ENCODE measurements around the gene ZNF224.
"Not testable (repeated sequence)": the region's sequence is repeated elsewhere in the genome, so short reads cannot be mapped to it uniquely, and the experiment has no call there.

The ZNF224 gene

DNA sequence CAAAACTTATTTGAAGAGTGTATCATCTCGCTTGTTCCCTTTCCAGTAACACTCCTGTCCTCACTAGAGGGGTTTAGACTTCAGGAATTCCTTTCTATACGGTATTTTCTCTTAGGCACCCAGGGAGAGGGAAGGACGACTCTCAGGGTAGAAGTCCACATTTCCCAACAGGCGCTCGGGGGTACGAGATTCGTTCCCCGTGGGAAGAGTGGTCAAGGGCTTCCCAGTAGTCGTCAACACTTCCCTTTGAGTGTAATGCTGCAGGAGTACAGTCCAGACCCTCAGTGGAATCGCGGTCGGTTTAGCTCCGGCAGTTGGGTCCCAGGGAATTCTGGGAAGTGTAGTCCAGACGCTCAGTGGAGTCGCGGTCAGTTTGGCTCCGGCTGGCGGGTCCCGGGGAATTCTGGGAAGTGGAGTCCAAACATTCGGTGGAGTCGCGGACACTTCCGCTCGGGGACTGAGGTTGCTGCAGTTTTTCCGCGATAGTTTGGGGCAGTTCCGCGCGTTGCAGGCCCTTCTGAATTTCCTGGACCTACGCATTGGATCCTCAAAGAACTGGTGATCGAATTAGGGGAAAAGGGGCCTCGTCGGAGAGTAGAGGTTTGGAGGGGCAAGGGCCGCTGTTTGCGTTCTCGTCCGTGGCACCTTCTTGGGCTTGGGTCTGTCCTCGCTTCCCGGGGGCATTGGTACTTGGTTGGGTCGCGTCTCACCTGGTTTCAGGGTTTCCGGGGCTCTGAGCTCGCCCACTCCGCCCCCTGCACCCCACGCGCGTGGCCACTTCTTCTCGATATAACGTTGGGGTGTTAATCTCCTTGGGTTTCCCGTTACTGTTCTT, at the start of gene ZNF224:
Gene ZNF224, plus strand, starts transcription at position 431 of the 835 bp plus-strand sequence. CDS start 3,513 bp downstream, outside the sequence.
- peak; percentile 97 for DNase-seq

DNA sequence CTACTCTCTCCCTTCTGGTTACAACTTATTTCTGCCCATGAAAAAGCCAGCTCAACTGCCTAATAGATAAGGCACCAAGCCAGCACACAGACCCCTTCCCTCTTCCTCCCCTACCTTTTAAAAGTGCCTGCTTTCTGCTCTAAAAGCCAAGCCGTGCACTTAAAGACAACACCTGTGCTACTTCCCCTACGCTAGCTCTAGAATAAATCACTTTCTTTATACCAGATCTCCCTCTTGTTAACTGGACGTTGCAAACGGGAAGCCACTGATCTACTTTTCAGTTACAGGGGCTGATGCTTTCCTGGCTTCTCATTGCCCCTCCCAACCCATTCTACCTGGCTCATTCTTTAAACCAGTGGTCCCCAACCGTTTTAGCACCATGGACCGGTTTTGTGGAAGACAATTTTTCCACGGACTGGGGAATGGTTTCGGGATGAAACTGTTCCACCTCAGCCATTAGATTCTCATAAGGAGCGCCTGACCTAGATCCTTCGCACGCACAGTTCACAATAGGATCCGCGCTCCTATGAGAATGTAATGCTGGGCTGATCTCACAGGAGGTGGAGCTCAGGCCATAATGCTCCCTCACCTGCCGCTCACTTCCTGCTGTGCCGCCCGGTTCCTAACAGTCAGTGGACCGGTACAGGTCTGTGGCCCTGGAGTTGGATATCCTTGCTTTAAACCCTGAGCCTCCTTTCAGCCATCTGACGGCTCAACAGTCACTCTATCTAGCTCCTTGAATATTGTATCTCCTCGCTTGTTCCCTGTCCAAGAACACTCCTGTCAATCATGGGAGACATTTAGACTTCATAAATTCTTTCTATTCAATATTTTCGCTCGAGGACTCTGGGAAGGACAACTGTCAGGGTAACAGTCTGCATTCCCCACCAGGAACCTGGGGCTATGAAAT, 43.2 kb upstream of the ZNF224 start:
- peak; percentile 92 for DNase-seq

DNA sequence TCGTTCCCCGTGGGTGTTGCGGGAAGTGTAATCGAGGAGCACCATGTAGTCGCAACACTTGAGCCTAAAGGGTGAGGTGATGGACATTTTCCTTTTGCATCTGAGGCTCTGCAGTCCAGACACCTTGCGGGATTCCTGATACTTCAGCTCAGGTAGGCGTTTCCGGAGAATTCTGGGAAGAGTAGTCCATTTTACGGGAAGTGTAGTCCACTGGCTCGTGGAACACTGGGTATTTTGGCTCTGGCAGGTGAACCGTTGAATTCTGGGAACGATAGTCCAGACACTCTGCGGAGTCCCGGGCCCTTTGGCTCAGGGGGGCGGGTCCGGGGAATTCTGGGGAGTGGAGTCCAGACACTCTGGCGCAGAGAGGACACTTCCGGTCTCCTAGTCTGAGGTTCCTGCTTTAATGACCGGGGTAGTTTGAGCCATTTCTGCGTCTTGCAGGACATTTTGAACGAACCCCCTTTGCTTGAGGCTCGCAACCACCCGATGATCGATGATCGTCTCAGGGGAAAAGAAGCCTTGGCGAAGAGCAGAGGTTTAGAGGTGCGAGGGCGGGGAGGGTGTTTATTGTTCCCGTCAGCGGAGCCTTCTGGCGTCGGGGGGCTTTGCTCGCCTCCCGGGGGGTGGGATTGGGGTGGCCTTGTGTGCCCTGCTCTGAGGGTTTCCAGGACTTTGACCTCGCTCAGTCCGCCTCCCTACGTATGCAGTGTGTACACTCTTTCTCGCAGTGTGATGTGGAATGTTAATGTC, 42.3 kb upstream of the ZNF224 start, which contains the start of gene ZNF223:
Gene ZNF223, plus strand, starts transcription at position 387 of the 753 bp plus-strand sequence. CDS start 3,141 bp downstream, outside the sequence.
- DNase-seq, result peak; percentile 99

DNA sequence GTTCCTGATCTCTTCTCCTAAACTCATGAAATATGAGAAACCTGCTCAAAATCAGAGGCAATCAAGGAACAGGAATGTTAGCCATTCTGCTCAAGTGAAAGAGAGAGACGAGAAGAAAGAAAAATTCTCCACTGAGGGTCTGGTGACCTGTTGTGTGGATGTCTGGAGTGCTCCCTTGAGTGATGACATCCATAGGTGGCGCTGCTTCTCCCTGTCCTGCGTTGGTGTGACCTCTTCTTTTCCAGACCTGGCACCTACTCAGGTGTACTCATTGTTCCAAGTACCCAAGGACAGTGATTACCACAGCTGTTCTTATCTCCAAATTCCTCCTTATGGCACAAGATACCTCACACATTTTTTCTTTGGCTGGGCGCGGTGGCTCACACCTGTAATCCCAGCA, 38.3 kb upstream of the ZNF224 start:
- DNase-seq, result no peak

DNA sequence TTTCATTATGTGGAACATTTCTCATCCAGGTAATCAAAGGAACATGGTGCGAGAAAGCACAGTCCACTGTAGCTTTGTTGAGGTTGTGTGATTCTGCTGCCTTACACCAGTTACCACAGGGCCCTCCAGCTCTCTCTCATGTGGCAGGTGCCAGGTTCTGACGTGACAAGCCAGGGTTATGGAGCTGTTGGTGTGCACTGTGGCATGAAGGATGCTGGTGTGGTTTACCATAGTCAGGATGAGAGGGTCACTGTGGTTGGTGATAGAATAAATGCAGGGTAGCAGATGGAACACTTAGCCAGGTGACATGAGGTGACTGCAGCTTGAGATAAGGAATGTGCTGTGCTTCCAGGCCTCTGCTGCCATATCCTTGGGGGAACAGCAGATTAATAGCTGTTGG, 34.9 kb upstream of the ZNF224 start:
- DNase-seq, result no peak

DNA sequence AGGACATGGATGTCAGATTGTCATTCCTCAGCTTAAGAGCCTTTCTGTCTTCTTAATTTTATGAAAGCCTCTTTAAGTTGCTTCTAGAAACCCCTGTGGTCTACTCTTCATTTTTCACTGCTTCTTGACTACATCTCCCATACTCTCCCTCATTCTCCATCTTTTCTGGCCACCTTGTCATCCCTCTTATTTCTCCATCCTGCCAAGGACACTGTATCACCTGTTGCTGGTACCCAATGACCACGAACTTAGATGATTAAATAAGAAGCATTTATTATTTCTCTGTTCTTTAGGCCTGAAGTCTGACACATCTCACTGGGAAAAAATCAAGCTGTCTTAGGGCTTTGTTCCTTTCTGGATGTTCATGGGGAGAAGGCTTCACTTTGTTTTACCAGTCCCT, 33.1 kb upstream of the ZNF224 start:
- DNase-seq, result no peak

DNA sequence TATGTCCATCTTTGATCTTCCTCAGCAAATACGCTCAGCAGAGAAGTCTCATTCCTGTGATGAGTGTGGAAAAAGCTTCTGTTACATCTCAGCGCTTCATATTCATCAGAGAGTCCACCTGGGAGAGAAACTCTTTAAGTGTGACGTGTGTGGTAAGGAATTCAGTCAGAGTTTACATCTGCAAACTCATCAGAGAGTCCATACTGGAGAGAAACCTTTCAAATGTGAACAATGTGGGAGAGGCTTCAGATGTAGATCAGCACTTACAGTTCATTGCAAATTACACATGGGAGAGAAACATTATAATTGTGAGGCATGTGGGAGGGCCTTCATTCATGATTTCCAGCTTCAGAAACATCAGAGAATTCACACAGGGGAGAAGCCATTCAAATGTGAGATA, 27.9 kb upstream of the ZNF224 start:
- DNase-seq, result no peak

DNA sequence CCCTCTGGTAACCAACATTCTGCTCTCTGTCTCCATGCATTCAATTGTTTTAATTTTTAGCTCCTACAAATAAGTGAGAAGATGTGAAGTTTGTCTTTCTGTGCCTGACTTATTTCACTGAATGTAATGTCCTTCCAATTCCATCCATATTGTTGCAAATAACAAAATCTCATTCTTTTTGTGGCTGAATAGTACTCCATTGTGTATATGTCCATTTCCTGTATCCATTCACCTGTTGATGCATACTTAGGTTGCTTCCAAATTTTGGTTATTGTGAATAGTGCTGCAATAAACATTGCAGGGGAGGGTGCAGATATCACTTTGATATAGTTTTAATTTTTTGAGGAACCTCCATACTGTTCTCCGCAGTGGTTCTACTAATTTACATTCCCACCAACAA, 24.7 kb upstream of the ZNF224 start:
- no peak for DNase-seq

DNA sequence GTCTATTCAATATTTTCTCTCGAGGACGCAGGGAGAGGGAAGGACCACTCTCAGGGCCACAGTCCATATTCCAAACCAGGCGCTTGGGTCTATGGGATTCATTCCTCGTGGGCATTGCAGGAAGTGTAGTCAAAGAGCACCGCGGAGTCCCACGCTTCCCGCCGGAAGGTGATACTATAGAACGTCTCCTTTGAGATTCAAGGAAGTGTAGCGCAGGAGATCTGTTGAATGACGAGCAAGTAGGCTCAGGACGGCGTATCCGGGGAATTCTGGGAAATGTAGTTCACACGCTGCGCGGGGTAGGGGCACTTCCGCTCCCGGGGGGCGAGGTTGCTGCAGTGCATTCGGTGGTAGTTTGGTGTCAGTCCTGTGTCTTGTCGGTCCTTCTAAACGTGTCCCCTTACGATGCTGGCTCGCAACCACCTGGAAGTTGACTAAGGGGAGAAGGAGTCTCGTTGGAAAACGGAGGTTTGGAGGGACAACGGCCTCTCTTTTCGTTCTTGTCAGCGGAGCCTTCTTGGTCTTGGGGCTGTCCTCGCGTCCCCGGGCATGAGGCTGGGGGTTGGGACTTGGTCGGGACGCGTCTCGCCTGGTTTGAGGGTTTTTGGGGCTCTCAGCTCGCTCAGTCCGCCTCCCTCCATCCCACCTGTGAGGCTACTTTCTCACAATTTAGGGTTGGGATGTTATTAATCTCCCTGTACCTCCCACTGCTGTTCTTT, 22.2 kb upstream of the ZNF224 start, which contains the start of gene ZNF284:
Gene ZNF284, plus strand, starts transcription at position 336 of the 719 bp plus-strand sequence. CDS start 4,231 bp downstream, outside the sequence.
- DNase-seq, result peak; percentile 98

DNA sequence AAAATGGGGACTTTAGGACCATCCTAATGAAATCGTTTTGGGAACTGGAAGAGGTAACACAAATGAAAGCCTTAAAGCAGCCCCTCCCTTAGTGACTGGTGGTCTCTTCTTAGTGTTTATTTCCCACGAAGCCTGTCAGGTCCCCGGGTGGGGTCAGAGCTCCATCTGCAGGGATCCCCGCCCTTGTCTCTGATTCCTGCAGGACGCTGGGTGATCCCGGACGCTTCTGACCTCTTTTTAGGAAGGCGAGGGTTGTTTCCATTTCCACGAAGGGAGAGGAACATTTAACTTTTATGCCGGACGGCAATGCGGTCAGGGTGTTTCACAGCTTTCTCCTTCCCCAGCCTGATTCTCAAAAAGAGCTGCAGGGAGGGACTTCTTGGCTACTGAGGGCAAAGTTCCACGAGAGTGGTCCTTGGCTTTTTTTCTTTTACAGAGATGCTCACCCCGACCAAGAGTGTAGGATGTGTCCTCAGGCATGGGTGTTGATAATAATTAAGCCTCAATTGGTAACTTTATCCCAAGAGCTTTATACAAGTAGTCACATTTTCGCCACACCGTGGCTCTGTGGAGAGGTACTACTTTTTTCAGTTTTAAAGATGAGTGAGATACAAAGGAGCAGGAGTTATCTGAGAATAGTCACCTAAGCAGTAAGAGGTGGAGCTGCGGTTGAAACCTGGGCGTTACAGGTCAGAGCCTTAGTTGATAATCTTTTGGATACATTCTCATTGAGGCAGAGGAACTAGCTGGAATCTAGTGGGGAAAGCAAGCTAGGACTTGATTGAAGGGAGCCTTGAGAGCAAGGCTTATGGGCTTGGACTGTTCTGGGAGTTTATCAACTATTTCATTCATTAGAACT, 21.4 kb upstream of the ZNF224 start:
- DNase-seq, result peak; percentile 30

DNA sequence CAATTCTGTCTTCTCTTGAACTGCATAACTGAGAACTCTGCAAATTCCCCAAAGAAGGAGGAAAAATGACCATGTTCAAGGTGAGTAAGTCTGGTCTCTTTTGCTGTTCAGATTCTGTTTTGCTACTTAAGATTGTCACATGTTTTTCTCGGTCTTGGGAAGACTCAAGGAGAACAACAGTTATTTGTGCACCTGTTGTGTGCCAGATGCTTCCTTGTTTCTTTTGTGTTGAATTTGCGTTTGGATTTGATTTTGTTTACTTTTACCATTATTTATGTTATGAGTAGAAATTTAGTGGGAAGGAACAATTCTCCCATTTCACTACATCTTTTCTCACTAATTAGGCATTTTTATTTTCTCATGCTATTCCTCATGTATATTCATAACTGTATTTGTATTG, 17.8 kb upstream of the ZNF224 start:
- no peak for DNase-seq

DNA sequence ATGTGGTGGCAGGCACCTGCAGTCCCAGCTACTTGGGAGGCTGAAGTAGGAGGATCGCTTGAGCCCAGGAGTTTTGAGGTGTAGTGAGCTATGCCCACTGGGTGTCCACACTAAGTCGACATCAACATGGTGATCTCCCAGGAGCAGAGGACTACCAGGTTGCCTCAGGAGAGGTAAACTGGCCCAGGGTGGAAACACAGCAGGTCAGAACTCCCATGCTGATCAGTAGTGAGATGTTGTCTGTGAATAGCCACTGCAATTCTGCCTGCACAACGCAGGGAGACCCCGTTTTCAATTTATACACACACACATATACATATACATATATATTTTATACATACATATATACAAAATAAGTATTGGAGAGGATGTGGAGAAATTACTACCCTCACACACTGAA, 2.1 kb upstream of the ZNF224 start:
- no peak for DNase-seq

DNA sequence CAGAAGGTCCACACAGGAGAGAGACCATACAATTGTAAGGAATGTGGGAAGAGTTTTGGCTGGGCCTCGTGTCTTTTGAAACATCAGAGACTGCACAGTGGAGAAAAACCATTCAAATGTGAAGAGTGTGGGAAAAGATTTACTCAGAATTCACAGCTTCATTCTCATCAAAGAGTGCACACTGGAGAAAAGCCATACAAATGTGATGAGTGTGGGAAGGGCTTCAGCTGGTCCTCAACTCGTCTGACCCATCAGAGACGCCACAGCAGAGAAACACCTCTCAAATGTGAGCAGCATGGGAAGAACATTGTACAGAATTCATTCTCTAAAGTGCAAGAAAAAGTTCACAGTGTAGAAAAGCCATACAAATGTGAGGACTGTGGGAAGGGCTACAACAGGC, 13.6 kb downstream of the ZNF224 start:
- no peak for DNase-seq

DNA sequence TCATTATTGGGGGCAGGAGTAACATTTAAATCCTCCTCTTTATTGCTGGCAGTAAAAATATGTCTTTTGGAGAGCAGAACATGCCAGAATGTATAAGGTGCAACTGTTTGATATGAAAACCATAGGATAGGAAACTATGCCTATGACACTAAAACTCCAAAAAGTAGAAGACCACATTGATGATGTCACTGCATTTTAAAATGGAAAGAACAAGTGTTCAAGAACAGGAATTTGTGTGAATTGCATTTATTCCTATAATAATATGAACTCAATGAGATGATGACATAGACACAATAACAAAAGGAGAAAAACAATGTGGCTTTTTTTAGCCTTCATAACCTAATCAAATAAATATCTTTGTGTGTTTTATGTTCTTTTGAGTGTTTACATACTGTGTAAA, 15.3 kb downstream of the ZNF224 start:
- no peak for DNase-seq

DNA sequence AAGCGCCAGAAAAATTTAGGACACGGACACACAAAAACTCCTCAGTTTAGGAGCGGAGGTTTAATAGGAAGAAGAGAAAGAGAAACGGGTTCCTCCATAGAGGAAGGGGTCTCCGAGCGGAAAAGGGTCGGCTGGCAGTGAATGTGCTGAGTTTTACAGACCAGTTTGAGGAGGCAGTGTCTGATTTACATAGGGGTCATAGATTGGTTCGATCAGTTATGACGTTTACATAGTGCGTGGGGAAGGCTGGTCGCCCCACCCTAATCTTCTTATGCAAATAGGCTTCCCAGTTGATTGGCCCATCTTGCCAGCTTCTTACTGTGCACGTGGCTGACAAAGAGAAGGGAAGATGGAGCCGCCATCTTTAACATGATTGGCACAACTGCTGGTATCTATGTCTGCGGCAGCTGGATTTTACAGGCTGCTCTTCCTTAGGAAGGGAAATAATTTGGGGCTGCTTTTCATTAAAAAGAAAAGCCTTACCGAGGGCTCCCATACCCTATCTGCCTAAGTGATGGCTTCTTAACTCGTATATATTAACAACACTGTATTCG, 17.8 kb downstream of the ZNF224 start:
- DNase-seq, result peak; percentile 84

DNA sequence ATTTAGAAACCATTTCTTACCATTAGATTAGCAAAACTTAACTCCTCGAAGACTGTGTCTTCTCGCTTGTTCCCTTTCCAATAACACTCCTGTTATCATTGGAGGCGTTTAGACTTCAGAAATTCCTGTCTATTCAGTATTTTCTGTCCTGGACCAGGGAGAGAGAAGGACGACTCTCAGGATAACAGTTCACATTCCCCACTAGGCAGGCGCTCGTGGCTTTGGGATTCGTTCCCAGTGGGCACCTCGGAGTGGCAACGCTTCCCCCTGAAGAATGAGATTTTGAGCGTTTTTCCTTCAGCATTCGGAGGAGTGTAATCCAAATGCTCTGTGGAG, 18.6 kb downstream of the ZNF224 start:
- DNase-seq, result no peak

DNA sequence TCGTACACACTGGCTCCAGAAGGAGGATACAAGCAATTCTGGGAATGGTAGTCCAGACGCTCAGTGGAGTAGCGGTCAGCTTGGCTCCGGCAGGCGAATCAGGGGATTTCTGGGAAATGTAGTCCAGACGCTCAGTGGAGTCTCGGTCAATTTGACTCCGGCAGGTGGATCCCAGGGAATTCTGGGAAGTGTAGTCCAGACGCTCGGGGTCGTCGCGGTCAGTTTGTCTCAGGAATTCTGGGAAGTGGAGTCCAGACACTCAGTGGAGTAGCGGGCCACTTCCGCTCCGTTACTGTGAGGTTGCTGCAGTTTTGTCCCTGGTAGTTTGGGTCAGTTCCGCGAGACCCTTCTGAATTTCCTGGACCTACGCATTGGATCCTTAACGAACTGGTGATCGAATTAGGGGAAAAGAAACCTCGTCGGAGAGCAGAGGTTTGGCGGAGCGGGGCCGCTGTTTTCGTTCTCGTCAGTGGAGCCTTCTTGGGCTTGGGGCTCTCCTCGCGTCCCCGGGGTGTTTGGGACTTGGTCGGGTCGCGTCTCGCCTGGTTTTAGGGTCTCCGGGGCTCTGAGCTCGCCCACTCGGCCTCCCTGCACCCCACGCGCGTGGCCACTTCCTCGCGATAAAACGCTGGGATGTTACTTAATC, 19.1 kb downstream of the ZNF224 start, which contains the start of gene ZNF225:
Gene ZNF225, plus strand, starts transcription at position 262 of the 646 bp plus-strand sequence. CDS start 2,429 bp downstream, outside the sequence.
- peak; percentile 99 for DNase-seq

DNA sequence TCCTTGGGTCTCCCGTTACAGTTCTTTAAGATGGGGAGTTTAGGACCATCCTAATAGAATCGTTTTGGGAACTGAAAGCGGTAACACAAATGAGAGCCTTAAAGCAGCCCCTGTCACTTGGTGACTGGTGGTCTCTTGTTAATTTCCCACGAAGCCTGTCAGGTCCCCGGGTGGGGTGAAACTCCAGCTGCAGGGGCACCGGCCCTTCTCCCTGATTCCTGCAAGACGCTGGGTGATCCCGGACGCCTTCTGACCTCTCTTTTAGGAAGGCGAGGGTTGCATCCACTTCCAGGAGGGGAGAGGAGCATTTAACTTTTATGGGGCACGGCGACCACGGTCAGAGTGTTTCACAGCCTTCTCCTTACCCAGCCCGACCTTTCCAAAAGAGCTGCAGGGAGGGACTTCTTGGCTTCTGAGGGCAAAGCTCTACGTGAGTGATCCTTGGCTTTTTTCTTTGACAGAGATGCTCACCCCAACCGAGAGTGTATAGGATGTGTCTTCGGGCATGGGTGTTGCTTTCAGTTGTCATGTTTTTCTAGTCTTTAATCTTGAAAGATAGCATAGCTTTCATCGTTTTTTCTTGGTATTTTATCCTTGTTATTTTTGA, 19.7 kb downstream of the ZNF224 start:
- DNase-seq, result peak; percentile 39

DNA sequence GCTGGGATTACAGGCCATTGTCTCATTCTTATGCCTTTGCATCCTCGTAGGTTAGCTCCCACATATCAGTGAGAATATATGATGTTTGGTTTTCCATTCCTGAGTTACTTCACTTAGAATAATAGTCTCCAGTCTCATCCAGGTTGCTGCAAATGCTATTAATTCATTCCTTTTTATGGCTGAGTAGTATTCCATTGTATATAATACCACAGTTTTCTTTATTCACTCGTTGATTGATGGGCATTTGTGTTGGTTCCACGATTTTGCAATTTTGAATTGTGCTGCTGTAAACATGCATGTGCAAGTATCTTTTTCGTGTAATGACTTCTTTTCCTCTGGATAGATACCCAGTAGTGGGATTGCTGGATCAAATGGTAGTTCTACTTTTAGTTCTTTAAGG, 27.0 kb downstream of the ZNF224 start:
- not testable (repeated sequence) for DNase-seq

DNA sequence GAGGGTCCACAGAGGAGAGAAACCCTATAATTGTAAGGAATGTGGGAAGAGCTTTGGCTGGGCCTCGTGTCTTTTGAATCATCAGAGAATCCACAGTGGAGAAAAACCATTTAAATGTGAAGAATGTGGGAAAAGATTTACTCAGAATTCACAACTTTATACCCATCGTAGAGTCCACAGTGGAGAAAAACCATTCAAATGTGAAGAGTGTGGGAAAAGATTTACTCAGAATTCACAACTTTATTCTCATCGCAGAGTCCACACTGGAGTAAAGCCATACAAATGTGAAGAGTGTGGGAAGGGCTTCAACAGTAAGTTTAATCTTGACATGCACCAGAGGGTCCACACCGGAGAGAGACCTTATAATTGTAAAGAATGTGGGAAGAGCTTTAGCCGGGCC, 37.8 kb downstream of the ZNF224 start:
- no peak for DNase-seq
